ENCODE data around the gene LONP1.
A peak's percentile ranks its signal among the peaks of the same experiment; 100 is the strongest.
"Not testable (repeated sequence)": the region's sequence is repeated elsewhere in the genome, so short reads cannot be mapped to it uniquely, and the experiment has no call there.

LONP1 gene

DNA sequence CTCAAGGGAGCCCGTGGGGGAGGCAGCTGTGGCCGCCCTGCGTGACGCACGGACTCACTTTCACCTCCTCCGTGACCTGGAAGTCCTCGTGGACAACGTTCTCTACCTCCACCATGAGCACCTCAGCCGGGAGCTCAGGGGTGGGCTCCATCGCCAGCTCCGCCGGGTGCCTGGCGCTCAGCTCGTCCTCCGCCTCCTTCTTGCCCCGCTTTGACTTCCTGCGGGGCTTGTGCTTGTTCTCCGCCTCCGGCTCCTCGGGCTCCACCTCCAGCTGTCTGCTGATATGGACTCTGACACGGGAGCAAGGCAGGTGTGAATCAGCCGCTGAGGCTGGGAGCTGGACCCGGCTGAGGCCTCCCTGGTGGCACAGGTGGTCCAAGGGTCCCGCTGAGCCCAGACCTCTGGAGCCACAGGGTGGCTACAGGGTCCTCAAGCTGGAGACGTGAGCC lies 8.2 kb downstream of the LONP1 start:
- DNase-seq: no peak

DNA sequence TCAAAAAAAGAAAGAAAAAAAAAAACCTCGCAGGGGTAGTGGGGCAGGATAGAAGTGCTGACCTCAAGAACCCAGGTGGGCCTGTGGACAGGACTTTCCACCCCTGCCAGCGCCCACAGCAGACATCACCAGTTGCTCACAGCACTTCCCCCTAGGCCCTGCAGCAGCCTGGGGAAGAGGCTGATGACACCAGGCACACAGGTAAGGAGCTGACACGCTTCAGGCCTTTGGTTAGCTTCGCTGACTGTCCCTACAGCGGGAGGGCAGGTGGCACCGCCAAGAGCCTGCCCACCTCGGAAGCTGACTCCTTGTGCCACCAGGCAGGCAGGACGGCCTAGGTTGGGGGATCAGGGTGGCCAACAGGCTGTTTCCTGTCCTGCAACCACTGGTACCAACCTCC lies 8.9 kb downstream of the LONP1 start:
- no peak for DNase-seq

GRCh38 chr19:5707576-5708575 lies 12.1 kb downstream of the LONP1 start:
- no peak for DNase-seq

- no peak for DNase-seq
Measured at GRCh38 chr19:5706876-5707573, 12.9 kb downstream of the LONP1 start.

DNA sequence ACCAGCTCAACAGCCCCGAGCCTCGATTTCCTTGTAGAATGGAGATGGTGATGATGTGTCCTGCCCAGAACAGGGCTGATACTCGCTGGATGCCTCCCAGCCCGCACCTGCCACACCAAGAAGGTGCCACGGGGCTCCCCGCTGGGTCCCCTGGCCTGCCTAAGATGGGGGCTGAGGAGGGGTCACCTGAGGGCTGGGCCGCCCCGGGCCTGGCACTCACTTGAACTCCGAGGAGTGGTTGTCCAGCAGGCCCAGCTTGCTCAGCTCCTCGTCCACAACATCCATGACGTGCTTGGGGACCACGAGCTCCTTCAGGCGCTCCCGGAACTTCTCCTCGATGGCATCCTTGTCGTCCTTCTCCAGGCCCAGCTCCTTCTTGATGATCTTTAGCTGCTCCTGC lies 14.4 kb downstream of the LONP1 start:
- DNase-seq: no peak

DNA sequence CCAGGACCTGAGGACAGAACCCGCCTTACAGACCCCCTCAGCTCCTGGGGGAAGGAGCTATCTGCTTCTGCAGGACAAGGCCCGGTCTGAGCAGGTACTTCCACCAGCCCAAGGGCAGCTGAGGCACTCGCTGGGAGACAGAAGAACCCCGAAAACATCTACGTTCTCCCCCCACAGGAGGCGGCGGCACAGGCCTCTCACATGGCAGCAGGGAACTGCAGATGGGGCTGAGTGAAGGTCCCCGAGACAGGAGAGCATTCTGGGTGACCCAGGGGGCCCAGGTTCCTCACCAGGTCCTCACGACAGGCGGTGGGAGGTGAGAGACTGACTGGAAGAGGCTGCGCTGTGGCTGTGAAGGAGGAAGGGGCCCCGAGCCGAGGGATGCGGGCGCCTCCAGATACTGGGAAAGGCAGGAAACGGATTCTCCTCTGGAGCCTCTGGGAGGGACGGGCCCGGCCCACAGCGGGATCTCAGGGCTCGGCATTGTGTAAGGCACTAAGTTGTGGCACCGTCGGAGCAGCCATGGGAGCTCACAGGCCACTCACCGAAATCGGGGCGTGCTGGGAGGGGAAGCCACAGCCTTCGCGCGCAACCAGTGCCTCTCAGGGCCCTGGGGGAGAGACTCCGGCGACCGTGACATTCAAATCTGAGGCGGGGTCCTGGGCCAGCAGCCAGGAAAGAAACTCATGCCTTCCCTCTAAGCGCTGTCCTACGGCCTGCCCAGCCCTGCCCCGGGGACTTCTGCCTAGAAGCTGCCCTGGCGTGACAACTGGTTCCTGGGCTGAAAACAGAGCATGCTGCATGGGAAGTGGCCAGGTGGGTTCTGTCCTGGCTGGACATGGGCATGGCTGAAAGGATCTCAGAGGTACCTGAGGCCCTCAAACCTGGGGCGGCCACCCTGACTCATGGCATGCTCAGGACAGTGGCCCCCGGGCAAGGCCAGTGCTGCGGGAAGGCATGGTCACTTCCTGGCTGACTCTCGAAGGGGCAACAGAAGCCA lies 15.8 kb downstream of the LONP1 start:
- DNase-seq: peak; percentile 19

- not testable (repeated sequence) for DNase-seq
Measured at GRCh38 chr19:5702053-5702410, 17.9 kb downstream of the LONP1 start.

DNA sequence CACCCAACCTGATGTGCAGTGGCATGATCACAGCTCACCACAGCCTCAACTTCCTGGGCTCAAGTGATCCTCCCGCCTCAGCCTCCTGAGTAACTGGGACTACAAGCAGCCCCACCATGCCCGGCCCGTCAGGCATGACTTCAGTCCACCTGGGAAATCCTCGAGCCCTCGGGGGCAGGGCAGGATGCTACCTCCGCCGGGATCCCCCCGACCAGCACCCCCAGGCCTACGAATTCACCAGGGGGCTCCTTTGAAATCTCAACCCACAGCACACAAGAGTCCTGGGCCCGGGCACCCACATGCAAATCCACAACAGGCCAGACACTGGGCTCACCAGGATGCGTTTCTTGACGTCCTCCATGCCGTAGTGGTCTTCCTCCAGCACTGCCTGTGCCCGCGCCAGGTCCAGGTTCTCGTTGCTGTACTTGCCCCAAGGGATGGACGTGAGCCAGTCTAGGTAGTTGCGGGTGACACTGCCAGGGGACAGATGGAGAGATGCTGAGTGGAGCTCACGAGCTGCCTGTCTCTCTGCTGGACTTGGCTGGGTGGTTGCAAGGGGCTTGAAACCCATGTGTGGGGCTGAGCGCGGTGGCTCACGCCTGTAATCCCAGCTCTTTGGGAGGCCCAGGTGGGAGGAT lies 19.4 kb downstream of the LONP1 start:
- no peak for DNase-seq

DNA sequence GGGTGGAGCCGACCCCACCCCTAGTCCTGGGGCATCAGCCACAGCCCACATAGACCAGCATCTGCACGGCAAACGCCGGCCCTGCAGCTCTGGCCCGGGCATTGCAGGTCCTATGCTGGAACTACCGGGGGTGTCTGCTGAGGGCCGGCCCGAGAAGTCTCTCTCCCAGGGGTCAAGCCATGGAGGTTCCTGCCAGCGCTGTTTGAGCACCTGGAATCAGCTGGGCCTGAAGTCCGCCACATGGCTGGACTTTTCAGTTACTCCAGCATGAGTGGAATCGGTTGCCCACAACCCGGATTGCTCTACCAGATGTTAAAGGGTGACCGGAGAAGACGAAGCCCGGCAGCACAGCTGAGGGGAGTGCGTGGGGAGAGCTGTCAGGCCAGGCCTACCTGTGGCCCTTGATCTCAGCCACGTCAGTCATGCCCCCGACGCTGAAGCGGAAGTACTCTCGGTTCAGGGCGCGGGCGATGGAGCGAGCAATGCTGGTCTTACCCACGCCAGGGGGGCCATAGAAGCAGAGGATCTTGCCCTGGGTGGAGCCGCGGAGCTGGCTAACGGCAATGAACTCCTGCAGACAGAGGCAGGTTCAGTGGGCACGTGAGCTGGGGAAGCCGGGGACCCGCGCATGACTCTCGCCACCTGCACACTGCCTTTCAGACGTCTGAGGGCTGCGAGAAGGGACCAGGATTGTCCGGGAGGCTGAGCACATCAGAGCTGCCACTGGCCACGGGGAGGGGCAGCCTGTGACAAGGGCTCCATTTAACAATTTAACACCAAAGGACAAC lies 21.1 kb downstream of the LONP1 start:
- DNase-seq: no peak

- peak; percentile 27 for DNase-seq
Measured at GRCh38 chr19:5697890-5698634, 21.9 kb downstream of the LONP1 start.

GRCh38 chr19:5697022-5697889 lies 22.7 kb downstream of the LONP1 start:
- peak; percentile 26 for DNase-seq

DNA sequence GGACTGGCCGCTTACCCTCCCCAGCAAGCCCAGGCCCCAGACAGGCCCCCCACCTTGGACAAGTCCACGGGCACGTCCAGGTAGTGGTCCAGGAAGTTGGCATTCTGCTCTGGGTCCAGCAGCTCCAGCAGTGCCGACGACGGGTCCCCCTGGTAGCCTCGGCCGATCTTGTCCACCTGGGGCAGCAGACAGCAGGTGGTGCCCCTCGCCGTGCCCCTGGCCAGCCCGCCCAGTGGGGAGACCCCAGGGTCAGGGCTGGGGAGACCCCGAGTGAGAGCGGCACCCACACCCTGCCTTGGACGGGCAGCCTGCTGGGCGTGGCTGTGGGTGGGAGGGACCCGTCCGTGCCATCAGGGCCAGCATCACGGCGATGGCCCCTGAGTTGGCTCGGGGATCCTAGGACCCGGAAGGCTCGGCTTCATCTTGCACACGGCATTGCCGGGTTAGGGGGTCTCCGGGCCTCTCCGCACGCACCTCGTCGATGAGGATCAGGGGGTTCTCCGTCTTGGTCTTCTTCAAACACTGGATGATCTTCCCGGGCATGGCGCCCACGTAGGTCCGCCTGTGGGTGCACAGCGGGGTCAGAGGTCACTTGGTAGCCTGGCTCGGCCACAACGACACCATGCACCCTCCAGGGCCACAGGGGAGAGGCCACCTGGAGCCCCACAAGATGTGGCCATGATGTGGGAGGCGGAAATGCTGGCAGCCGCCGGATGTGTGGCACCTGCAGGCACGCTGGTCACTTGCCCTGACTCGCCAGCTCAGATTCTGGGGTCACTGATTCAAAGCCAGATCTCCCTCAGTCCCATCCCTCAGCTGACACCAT lies 23.5 kb downstream of the LONP1 start:
- DNase-seq: peak; percentile 24

DNA sequence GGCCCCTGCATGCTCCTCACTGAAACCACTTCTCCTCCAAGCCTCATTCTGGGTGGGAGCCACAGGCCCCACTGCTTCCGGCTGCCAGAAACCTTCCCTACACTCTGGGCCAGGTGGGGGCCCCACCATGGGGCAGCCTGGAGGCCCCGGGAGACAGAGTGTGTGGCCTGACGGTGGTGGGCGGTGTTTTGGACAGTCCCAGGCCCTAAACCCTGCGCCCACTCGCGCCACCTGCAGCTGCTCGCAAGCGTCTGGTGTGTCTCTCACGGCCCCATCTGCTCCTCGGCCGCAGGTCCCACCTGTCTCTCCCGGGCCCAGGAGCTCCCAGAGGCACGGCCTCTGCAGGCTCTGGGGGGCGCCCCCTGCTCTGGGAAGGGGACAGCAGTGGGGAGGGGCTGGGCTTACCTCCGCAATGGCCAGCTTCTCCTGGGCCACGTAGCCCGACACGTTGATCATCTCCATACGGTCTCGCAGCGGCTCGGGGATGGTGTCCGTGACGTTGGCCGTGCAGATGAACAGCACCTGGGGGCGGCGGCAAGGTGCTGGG lies 24.2 kb downstream of the LONP1 start:
- peak; percentile 46 for DNase-seq

GRCh38 chr19:5694956-5695648 lies 24.8 kb downstream of the LONP1 start:
- DNase-seq: peak; percentile 20

DNA sequence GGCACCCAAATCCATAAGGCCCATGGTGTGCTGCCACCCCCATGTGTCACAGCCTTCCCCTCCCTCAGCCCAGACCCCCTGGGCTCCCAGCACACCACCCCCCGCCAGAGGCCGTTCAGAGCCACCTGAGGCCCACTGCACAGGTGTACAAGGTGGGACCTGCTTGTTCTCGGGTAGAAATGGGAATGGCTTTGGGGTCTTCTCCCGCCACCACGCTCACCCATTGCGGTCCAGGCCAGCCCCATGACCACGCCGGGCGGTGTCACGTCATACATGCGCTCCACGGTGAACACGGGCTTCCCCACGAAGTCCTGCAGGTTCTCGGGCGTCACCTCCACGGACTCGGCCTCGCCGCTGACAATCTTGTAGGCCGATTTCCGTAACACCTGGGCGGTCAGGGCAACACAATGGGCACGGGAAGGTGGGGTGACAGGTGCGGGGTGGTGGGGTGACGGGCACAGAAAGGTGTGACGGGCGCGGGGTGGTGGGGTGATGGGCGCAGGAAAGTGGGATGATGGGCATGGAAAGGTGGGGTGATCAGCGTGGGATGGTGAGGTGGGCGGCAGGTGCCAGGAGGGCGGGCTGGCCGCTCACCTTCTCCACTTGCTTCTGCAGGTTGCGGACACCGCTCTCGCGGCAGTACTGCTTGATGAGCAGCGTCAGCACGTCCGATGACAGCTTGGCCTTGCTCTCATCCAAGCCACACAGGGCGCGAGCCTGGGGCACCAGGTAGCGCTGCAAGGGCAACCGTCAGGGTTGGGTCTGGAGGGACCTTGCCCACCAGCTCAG lies 25.6 kb downstream of the LONP1 start:
- peak; percentile 26 for DNase-seq

Measured in right hindlimb (tissue), 1 donor.